Kidney (tissue), 14 donors: ENCODE data around the gene RELL2. TPM values are rescaled to one million over a fixed set of nuclear protein-coding genes. Genes with fewer than 3 reads are reported as not detected.
A peak's percentile ranks its signal among the peaks of the same experiment; 100 is the strongest.

Experiments used
- DNase-seq, 5 donors: peaks; one replicate each; pipeline ENCODE4 v3.0.0-alpha.2; 2013 to 2020
- FAIRE-seq: peaks from 2 replicates; lab custom pipeline; 2012; peaks lifted over from hg19 to GRCh38; lab: Jason Lieb, UNC
- H3K27ac ChIP-seq, 2 donors: one replicate each; pipeline ENCODE4 v1.7.0; 2013; ENCODE audit warnings: low read depth in 2 of 2, low read length in 2 of 2, inconsistent platforms in 1 of 2
- H3K27me3 ChIP-seq: one replicate; pipeline ENCODE4 v1.7.1; 2013; ENCODE audit warnings: low read length, inconsistent platforms; ENCODE audit not compliant: control insufficient read depth, insufficient read depth
- H3K36me3 ChIP-seq, 3 donors: one replicate each; pipeline versions ENCODE4 v1.7.0 to v1.7.1; 2013; ENCODE audit warnings: low read length in 3 of 3, control low read depth in 1 of 3, inconsistent platforms in 1 of 3; ENCODE audit not compliant: insufficient read depth in 3 of 3, control insufficient read depth in 2 of 3
- H3K4me1 ChIP-seq, 3 donors: one replicate each; pipeline versions ENCODE4 v1.7.0 to v1.7.1; 2013; ENCODE audit warnings: low read length in 3 of 3, inconsistent platforms in 1 of 3, low read depth in 1 of 3; ENCODE audit not compliant: control insufficient read depth in 2 of 3, insufficient read depth in 2 of 3
- H3K4me3 ChIP-seq, 3 donors: one replicate each; pipeline versions ENCODE4 v1.7.0 to v1.8.1; 2013; ENCODE audit warnings: low read length in 3 of 3, control low read depth in 1 of 3, inconsistent platforms in 1 of 3
- H3K9ac ChIP-seq, 3 donors: one replicate each; pipeline versions ENCODE4 v1.7.0 to v1.7.1; 2013; ENCODE audit warnings: low read length in 3 of 3, control low read depth in 1 of 3, inconsistent platforms in 1 of 3
- H3K9me3 ChIP-seq, 3 donors: one replicate each; pipeline versions ENCODE4 v1.7.0 to v1.7.1; 2013; ENCODE audit warnings: low read length in 3 of 3, control low read depth in 1 of 3, inconsistent platforms in 1 of 3; ENCODE audit not compliant: control insufficient read depth in 2 of 3, insufficient read depth in 1 of 3
- intact Hi-C: fragments of 100-400 bp; cut with DNase I; formaldehyde crosslinking; loops from one replicate; pipeline ENCODE4 v1.11.1; 2022
- polyA plus RNA-seq: library from polyadenylated mRNA; stranded (reverse); fragments of 350-450 nt; fragmentation: Illumina TruSeq; extraction: RNeasy Lipid Tissue Mini Kit (QIAGEN cat#74804); gene quantifications from one replicate; pipeline ENCODE4 v1.2.3, GENCODE V29; 2014; ENCODE audit warnings: low read depth, low replicate concordance; ENCODE audit not compliant: insufficient read depth
- total RNA-seq: library from RNA; stranded (reverse); fragmentation: NEBNext Ultra II Directional; extraction: Animal tissue kit (Norgen Biotek cat#: 25700); gene quantifications from one replicate; pipeline ENCODE4 v1.2.1, GENCODE V29; 2021
- TF ChIP-seq, protein P1 (sequence below): IDR thresholded peaks from 3 replicates; pipeline ENCODE4 v1.5.1; 2012; ENCODE audit warnings: mild to moderate bottlenecking, moderate library complexity, borderline replicate concordance; ENCODE audit not compliant: insufficient read depth; ENCODE audit errors: extremely low read depth
- donor health status: control.
- donor health status: control.
- donor health status: control.
- donor health status: control.
- donor health status: control.
- donor health status: DM: yes; HTN: yes; CAD: no.
- donor health status: Normal renal cell carcinoma (clear cell type).

Gene RELL2
- total and polyA plus RNA-seq, 2 donors from 2014 or later = 3.0 to 8.2 TPM

DNA sequence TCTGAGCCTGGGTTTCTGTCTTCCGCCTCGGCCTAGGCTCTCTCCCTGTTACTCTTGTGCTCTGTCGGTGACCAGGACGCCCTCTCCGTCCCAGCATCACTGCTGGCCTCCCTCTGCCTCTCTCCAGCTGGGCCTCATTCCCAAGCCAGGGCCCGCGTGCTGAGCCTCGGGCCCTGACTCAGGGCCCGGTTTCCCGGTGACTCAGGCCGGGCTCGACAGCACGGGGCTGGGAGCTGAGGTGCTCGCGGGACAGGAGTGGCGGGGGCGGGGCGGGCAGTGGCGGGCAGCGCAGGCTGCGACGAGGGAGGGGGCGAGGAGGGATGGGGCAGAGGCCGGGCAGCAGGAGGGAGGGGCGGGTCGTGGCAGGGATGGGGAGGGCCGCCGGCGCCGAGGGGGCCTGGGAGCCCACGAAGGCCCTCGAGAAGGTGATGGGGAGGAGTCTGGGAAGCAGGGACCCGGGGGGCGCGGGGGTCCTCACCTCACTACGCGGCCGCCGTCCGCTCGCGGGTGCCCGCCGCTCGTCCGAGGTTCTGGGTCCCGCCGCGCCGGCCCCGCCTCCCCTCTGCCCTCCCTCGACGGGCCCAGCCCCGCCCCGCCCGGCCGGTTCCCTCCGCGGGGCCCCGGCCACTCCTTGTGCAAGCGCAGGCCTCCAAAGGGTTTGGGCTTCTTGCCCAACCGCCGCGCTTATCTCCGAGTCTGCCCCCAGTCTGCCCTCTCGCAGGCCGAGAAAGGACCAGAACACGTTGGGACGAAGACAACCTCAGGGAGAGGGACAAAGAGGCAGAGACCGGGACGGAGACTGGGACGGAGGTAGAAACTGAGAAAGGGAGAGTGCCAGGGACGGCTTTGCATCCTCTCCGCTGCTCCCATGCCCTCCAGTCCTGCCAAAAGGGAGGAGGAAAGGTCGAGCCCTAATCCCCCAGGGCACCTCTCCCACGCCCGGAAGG lies 45.2 kb downstream of the RELL2 start, which contains the start of gene ARAP3:
TSS of gene ARAP3 (minus strand) at position 536 of the 947 bp plus-strand sequence. CDS start 1,744 bp downstream, outside the sequence.
- intact Hi-C loops = no loop called here
- TF ChIP-seq, protein P1, sequence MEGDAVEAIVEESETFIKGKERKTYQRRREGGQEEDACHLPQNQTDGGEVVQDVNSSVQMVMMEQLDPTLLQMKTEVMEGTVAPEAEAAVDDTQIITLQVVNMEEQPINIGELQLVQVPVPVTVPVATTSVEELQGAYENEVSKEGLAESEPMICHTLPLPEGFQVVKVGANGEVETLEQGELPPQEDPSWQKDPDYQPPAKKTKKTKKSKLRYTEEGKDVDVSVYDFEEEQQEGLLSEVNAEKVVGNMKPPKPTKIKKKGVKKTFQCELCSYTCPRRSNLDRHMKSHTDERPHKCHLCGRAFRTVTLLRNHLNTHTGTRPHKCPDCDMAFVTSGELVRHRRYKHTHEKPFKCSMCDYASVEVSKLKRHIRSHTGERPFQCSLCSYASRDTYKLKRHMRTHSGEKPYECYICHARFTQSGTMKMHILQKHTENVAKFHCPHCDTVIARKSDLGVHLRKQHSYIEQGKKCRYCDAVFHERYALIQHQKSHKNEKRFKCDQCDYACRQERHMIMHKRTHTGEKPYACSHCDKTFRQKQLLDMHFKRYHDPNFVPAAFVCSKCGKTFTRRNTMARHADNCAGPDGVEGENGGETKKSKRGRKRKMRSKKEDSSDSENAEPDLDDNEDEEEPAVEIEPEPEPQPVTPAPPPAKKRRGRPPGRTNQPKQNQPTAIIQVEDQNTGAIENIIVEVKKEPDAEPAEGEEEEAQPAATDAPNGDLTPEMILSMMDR = no peak
- no peak for FAIRE-seq
- H3K27ac ChIP-seq = peak within 1 kb of the TSS; percentile 82 to 95
- H3K27me3 ChIP-seq = no peaks in the 10 kb centered on the region
- peak within 1 kb of the TSS; percentile 57 to 64 (median 63) for H3K4me3 ChIP-seq
- peak; percentile 60 to 95 (median 75) for DNase-seq
- H3K9me3 ChIP-seq = no peaks in the 10 kb centered on the region
- no peaks in the 10 kb centered on the region for H3K36me3 ChIP-seq
- peaks cover 0 to 16% (median 9%) of the 10 kb centered on the region in 3 donors for H3K4me1 ChIP-seq
- H3K9ac ChIP-seq = peak within 1 kb of the TSS; percentile 16 to 60 (median 22)

DNA sequence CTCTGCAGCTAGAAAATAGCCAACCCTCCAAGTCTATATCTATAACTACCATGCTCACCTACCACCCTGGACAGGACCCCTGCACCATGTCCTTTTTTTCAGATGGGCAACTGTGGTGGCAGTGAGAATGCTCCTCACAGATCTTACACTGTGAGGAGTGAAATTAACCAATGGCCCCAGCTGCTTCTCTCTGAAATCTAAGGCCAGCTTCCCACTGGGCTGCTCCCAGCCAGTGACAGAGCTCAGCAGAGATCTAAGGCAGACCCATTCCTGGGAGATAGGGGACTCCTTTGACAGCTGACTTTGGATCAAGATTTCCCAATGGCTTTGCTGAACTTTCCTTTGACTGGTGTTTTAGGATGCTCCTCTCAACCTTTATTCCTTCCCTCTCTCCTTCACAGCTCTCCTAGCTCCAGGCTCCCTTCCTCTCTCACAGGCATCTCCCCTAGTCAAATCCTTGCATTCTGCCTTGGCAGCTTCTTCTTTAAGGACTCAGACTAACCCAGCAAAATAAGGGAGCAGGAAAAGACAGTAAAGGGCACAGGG lies 46.9 kb downstream of the RELL2 start:
- no peak for FAIRE-seq
- no peak overlapping the region for H3K27ac ChIP-seq
- peaks cover 0 to 16% (median 9%) of the 10 kb centered on the region in 3 donors for H3K4me1 ChIP-seq
- H3K9me3 ChIP-seq = no peaks in the 10 kb centered on the region
- no peak overlapping the region for H3K4me3 ChIP-seq
- H3K9ac ChIP-seq = peak overlapping the region in 1 of 3 donors; percentile 26
- intact Hi-C loops = no loop called here
- TF ChIP-seq, protein P1 = no peak
- no peaks in the 10 kb centered on the region for H3K27me3 ChIP-seq
- H3K36me3 ChIP-seq = no peaks in the 10 kb centered on the region
- no peak for DNase-seq

DNA sequence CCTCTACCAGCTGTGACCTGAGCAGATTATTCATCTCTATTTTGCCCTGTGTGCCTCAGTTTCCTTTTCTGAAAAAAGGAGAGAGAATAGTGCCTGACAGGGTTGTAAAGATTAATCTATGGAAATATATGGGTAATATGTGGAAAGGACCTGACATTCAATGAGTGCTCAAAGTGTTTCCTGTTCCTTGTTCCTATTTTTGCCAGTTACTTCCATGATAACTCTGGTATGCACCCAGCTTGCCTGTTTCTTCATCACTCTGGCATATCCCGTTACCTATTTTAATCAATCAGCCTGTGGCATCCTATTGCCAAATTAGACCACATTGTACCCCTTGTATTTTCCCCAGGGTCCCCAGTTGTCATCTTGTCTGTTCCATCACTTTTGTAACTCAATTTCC lies 48.8 kb downstream of the RELL2 start:
- Histone ChIP-seq H3K36me3 (no peaks in the 10 kb centered on the region), H3K4me3 (no peak overlapping the region), H3K27me3 (no peaks in the 10 kb centered on the region), H3K9ac (no peak overlapping the region), H3K4me1 (peaks cover 0 to 16% (median 9%) of the 10 kb centered on the region in 3 donors), H3K27ac (no peak overlapping the region), H3K9me3 (no peaks in the 10 kb centered on the region)
- TF ChIP-seq, protein P1 = no peak
- no peak for DNase-seq
- intact Hi-C loops = no loop called here
- no peak for FAIRE-seq
